WTC11 (cell line): ENCODE results near the gene MID1. TPM values are rescaled to one million over a fixed set of nuclear protein-coding genes. Genes with fewer than 3 reads are reported as not detected.

Source experiments
- ATAC-seq: fragments of 200-7000 bp; cut with Tn5 transposase; 2 replicates; pipeline ENCODE4 v1.10.0; 2021; ENCODE audit warnings: mild to moderate bottlenecking, moderate library complexity
- CTCF ChIA-PET: fragments of 300-600 bp; sonication (Branson Sonifier 250); formaldehyde crosslinking; loops from one replicate; lab custom pipeline; 2021; ENCODE audit warnings: antibody characterized with exemption; lab: Charles Lee
- POLR2A ChIA-PET: fragments of 350-600 bp; sonication (Branson Sonifier 250); formaldehyde crosslinking; loops from one replicate; lab custom pipeline; 2021; ENCODE audit warnings: antibody characterized with exemption; lab: Charles Lee
- DNase-seq: peaks from one replicate; pipeline ENCODE4 v3.0.0; 2021; ENCODE audit warnings: low spot score
- H3K27ac Mint-ChIP-seq: 2 replicates; pipeline ENCODE4 v1.8.0; 2021; ENCODE audit warnings: mixed read lengths
- H3K27me3 Mint-ChIP-seq: 2 replicates; pipeline ENCODE4 v1.8.0; 2021; ENCODE audit warnings: low read depth, mild to moderate bottlenecking, moderate library complexity, mixed read lengths
- H3K36me3 Mint-ChIP-seq: 2 replicates; pipeline ENCODE4 v1.8.0; 2021; ENCODE audit warnings: mixed read lengths
- H3K4me1 Mint-ChIP-seq: 2 replicates; pipeline ENCODE4 v1.8.0; 2022; ENCODE audit warnings: mixed read lengths
- H3K4me3 Mint-ChIP-seq: 2 replicates; pipeline ENCODE4 v1.8.0; 2021; ENCODE audit warnings: mild to moderate bottlenecking, moderate library complexity, mixed read lengths
- H3K9me3 Mint-ChIP-seq: 2 replicates; pipeline ENCODE4 v1.8.0; 2021; ENCODE audit warnings: mixed read lengths
- ATF1 ChIP-seq: sonication (generic); formaldehyde crosslinking; IDR thresholded peaks from 2 replicates; pipeline ENCODE4 v1.8.1; 2023; ENCODE audit warnings: mild to moderate bottlenecking, moderate library complexity, missing genetic modification reagents
- CREB1 ChIP-seq: sonication (generic); formaldehyde crosslinking; IDR thresholded peaks from 2 replicates; pipeline ENCODE4 v1.8.0; 2023; ENCODE audit warnings: mild to moderate bottlenecking, missing genetic modification reagents
- CREM ChIP-seq: sonication (generic); formaldehyde crosslinking; IDR thresholded peaks from 2 replicates; pipeline ENCODE4 v1.8.1; 2022; ENCODE audit warnings: mild to moderate bottlenecking, missing genetic modification reagents, moderate library complexity
- GRHL2 ChIP-seq: fragments of 250-450 bp; sonication (Bioruptor Pico); IDR thresholded peaks from 2 replicates; pipeline ENCODE4 v1.8.0; 2022; ENCODE audit warnings: mild to moderate bottlenecking, moderate library complexity; ENCODE audit not compliant: insufficient replicate concordance, severe bottlenecking
- GTF2I ChIP-seq: fragments of 250-450 bp; sonication (Bioruptor Pico); conservative IDR thresholded peaks from 2 replicates; pipeline ENCODE4 v1.4.0; 2021; ENCODE audit warnings: mild to moderate bottlenecking
- IRF2 ChIP-seq: sonication (generic); formaldehyde crosslinking; IDR thresholded peaks from 2 replicates; pipeline ENCODE4 v1.8.0; 2022; ENCODE audit warnings: low read depth, missing genetic modification reagents, borderline replicate concordance
- MYBL2 ChIP-seq: sonication (generic); formaldehyde crosslinking; IDR thresholded peaks from 2 replicates; pipeline ENCODE4 v1.8.1; 2023; ENCODE audit warnings: mild to moderate bottlenecking, moderate library complexity, missing genetic modification reagents
- NFE2L1 ChIP-seq: sonication (generic); formaldehyde crosslinking; IDR thresholded peaks from 2 replicates; pipeline ENCODE4 v1.8.1; 2023; ENCODE audit warnings: missing genetic modification reagents
- PRRX2 ChIP-seq: fragments of 250-450 bp; sonication (Bioruptor Pico); IDR thresholded peaks from 2 replicates; pipeline ENCODE4 v1.8.0; 2021; ENCODE audit warnings: mild to moderate bottlenecking
- ZNF396 ChIP-seq: fragments of 250-450 bp; sonication (Bioruptor Pico); IDR thresholded peaks from 2 replicates; pipeline ENCODE4 v1.8.0; 2021; ENCODE audit warnings: mild to moderate bottlenecking, moderate library complexity, borderline replicate concordance
- ZNF416 ChIP-seq: fragments of 250-450 bp; sonication (Bioruptor Pico); IDR thresholded peaks from 2 replicates; pipeline ENCODE4 v1.9.0; 2021; ENCODE audit warnings: mild to moderate bottlenecking, inconsistent platforms
- total RNA-seq: library from RNA; stranded (reverse); gene quantifications from 3 replicates; pipeline ENCODE4 v1.2.3, GENCODE V29; 2021
- TF ChIP-seq, protein P1 (sequence below): sonication (generic); formaldehyde crosslinking; IDR thresholded peaks from 2 replicates; pipeline ENCODE4 v1.8.0; 2022; ENCODE audit warnings: mild to moderate bottlenecking, missing genetic modification reagents
- TF ChIP-seq, protein P2 (sequence below): sonication (generic); formaldehyde crosslinking; conservative IDR thresholded peaks from 2 replicates; pipeline ENCODE4 v1.8.1; 2022; ENCODE audit warnings: mild to moderate bottlenecking, missing genetic modification reagents
- TF ChIP-seq, protein P3 (sequence below): sonication (generic); formaldehyde crosslinking; IDR thresholded peaks from 2 replicates; pipeline ENCODE4 v1.8.0; 2022; ENCODE audit warnings: mild to moderate bottlenecking, missing genetic modification reagents
- TF ChIP-seq, protein P4 (sequence below): fragments of 250-450 bp; sonication (Bioruptor Pico); IDR thresholded peaks from 2 replicates; pipeline ENCODE4 v1.8.0; 2021; ENCODE audit warnings: mild to moderate bottlenecking
- TF ChIP-seq, protein P5 (sequence below): sonication (generic); formaldehyde crosslinking; IDR thresholded peaks from 2 replicates; pipeline ENCODE4 v1.8.0; 2023; ENCODE audit warnings: missing genetic modification reagents, mild to moderate bottlenecking, borderline replicate concordance
- TF ChIP-seq, protein P6 (sequence below): fragments of 200-600 bp; IDR thresholded peaks from 2 replicates; pipeline ENCODE4 v1.8.0; 2022; ENCODE audit warnings: antibody characterized with exemption
- TF ChIP-seq, protein P7 (sequence below): sonication (generic); formaldehyde crosslinking; IDR thresholded peaks from 2 replicates; pipeline ENCODE4 v1.8.0; 2022; ENCODE audit warnings: mild to moderate bottlenecking, missing genetic modification reagents

The MID1 gene
- total RNA-seq, 1 experiment from 2014 or later: 52.2 TPM

DNA sequence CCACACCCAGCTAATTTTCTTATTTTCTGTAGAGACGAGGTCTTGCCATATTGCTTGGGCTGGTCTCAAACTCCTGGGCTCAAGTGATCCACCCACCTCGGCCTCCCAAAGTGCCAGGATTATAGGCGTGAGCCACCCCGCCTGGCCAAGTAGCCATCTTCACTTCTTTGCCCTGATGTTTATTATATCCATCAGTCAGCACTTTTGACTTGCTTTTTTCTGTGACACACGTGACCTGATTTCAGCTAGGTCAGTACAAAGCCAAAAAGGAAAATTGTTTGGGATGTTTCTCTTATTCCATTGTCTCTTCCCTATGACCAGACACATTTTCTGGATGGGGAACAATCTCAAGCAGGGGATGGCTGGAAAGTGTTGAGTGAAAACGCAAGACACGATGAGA is 45.3 kb upstream of the MID1 start:
- Mint-ChIP-seq H3K27ac (no peak overlapping the region), H3K4me3 (no peak overlapping the region), H3K4me1 (peaks cover 17% of the 10 kb centered on the region), H3K9me3 (no peaks in the 10 kb centered on the region), H3K36me3 (no peaks in the 10 kb centered on the region), H3K27me3 (no peaks in the 10 kb centered on the region)
- POLR2A ChIA-PET: no interaction called here
- ATAC-seq: no peak
- no peak for DNase-seq
- TF ChIP-seq CREB1: no peak
- TF ChIP-seq CREM: no peak
- TF ChIP-seq, protein P1, sequence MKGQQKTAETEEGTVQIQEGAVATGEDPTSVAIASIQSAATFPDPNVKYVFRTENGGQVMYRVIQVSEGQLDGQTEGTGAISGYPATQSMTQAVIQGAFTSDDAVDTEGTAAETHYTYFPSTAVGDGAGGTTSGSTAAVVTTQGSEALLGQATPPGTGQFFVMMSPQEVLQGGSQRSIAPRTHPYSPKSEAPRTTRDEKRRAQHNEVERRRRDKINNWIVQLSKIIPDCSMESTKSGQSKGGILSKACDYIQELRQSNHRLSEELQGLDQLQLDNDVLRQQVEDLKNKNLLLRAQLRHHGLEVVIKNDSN (CRISPR knock-in tag): no peak
- TF ChIP-seq GTF2I: no peak
- CTCF ChIA-PET: no interaction called here

DNA sequence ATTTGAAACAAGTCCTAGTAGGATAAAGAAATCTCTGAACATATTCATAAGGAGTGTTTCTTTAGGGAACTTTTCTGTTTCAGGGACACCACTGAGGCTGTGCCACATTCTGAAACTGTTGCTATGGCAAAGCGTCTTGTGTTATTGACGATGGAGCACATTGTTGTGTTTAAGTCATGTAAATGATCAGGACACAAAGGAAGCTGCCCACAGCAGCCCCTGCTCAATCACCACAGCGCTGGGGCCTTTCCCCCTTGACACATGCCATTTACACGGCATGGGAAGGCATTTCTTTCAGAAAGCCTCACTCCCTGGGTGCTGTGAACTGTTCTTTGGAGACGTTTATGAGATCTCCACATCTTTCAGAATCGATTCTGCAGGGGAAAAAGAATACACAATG is 39.8 kb upstream of the MID1 start:
- ChIA-PET POLR2A (no interaction called here), CTCF (no interaction called here)
- ATAC-seq (peak; percentile 97), DNase-seq (peak; percentile 25)
- Mint-ChIP-seq H3K36me3 (no peaks in the 10 kb centered on the region), H3K4me3 (no peak overlapping the region), H3K27me3 (no peaks in the 10 kb centered on the region), H3K9me3 (peaks cover 4% of the 10 kb centered on the region; the same call in 1 of the 2 replicates), H3K4me1 (peaks cover 22% of the 10 kb centered on the region), H3K27ac (no peak overlapping the region)
- TF ChIP-seq ZNF416 (CRISPR knock-in tag): no peak
- TF ChIP-seq, protein P2, sequence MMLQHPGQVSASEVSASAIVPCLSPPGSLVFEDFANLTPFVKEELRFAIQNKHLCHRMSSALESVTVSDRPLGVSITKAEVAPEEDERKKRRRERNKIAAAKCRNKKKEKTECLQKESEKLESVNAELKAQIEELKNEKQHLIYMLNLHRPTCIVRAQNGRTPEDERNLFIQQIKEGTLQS: no peak
- TF ChIP-seq, protein P3, sequence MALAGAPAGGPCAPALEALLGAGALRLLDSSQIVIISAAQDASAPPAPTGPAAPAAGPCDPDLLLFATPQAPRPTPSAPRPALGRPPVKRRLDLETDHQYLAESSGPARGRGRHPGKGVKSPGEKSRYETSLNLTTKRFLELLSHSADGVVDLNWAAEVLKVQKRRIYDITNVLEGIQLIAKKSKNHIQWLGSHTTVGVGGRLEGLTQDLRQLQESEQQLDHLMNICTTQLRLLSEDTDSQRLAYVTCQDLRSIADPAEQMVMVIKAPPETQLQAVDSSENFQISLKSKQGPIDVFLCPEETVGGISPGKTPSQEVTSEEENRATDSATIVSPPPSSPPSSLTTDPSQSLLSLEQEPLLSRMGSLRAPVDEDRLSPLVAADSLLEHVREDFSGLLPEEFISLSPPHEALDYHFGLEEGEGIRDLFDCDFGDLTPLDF: no peak
- no peak for TF ChIP-seq PRRX2

DNA sequence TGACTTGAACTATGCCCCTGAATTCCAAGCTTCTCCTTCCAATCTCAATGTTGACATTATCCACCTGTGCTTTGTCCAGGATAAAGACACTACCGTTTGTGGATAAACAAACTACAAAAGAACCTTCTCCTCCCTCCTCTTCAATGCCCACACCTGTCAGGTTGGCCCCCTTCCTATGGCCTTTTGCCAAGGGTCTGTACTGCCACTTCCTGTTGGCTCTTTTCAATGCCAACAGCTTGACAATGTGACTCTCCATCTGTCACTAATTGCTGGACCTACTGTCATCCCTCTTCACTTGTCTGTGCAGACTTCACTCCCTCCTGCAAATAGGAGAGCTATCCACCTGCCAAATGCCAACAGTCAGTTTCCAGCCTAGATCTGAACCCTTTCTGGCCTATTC is 35.8 kb upstream of the MID1 start:
- peaks cover 22% of the 10 kb centered on the region for H3K4me1 Mint-ChIP-seq
- POLR2A ChIA-PET: no interaction called here
- no peak for ATAC-seq
- CTCF ChIA-PET: no interaction called here
- no peaks in the 10 kb centered on the region for H3K36me3 Mint-ChIP-seq
- H3K27me3 Mint-ChIP-seq: peaks cover 2% of the 10 kb centered on the region; the same call in 1 of the 2 replicates
- no peak overlapping the region for H3K4me3 Mint-ChIP-seq
- no peak for DNase-seq
- TF ChIP-seq, protein P4, sequence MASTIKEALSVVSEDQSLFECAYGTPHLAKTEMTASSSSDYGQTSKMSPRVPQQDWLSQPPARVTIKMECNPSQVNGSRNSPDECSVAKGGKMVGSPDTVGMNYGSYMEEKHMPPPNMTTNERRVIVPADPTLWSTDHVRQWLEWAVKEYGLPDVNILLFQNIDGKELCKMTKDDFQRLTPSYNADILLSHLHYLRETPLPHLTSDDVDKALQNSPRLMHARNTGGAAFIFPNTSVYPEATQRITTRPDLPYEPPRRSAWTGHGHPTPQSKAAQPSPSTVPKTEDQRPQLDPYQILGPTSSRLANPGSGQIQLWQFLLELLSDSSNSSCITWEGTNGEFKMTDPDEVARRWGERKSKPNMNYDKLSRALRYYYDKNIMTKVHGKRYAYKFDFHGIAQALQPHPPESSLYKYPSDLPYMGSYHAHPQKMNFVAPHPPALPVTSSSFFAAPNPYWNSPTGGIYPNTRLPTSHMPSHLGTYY (CRISPR knock-in tag): no peak
- no peak for TF ChIP-seq IRF2 (CRISPR knock-in tag)
- TF ChIP-seq, protein P5, sequence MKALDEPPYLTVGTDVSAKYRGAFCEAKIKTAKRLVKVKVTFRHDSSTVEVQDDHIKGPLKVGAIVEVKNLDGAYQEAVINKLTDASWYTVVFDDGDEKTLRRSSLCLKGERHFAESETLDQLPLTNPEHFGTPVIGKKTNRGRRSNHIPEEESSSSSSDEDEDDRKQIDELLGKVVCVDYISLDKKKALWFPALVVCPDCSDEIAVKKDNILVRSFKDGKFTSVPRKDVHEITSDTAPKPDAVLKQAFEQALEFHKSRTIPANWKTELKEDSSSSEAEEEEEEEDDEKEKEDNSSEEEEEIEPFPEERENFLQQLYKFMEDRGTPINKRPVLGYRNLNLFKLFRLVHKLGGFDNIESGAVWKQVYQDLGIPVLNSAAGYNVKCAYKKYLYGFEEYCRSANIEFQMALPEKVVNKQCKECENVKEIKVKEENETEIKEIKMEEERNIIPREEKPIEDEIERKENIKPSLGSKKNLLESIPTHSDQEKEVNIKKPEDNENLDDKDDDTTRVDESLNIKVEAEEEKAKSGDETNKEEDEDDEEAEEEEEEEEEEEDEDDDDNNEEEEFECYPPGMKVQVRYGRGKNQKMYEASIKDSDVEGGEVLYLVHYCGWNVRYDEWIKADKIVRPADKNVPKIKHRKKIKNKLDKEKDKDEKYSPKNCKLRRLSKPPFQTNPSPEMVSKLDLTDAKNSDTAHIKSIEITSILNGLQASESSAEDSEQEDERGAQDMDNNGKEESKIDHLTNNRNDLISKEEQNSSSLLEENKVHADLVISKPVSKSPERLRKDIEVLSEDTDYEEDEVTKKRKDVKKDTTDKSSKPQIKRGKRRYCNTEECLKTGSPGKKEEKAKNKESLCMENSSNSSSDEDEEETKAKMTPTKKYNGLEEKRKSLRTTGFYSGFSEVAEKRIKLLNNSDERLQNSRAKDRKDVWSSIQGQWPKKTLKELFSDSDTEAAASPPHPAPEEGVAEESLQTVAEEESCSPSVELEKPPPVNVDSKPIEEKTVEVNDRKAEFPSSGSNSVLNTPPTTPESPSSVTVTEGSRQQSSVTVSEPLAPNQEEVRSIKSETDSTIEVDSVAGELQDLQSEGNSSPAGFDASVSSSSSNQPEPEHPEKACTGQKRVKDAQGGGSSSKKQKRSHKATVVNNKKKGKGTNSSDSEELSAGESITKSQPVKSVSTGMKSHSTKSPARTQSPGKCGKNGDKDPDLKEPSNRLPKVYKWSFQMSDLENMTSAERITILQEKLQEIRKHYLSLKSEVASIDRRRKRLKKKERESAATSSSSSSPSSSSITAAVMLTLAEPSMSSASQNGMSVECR (CRISPR knock-in tag): no peak
- no peak for TF ChIP-seq ATF1 (CRISPR knock-in tag)
- no peak for TF ChIP-seq NFE2L1 (CRISPR knock-in tag)
- TF ChIP-seq MYBL2: no peak
- no peak for TF ChIP-seq ZNF396 (CRISPR knock-in tag)
- TF ChIP-seq, protein P6, sequence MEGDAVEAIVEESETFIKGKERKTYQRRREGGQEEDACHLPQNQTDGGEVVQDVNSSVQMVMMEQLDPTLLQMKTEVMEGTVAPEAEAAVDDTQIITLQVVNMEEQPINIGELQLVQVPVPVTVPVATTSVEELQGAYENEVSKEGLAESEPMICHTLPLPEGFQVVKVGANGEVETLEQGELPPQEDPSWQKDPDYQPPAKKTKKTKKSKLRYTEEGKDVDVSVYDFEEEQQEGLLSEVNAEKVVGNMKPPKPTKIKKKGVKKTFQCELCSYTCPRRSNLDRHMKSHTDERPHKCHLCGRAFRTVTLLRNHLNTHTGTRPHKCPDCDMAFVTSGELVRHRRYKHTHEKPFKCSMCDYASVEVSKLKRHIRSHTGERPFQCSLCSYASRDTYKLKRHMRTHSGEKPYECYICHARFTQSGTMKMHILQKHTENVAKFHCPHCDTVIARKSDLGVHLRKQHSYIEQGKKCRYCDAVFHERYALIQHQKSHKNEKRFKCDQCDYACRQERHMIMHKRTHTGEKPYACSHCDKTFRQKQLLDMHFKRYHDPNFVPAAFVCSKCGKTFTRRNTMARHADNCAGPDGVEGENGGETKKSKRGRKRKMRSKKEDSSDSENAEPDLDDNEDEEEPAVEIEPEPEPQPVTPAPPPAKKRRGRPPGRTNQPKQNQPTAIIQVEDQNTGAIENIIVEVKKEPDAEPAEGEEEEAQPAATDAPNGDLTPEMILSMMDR: no peak
- no peak for TF ChIP-seq GRHL2 (CRISPR knock-in tag)
- TF ChIP-seq, protein P2: no peak
- TF ChIP-seq, protein P7, sequence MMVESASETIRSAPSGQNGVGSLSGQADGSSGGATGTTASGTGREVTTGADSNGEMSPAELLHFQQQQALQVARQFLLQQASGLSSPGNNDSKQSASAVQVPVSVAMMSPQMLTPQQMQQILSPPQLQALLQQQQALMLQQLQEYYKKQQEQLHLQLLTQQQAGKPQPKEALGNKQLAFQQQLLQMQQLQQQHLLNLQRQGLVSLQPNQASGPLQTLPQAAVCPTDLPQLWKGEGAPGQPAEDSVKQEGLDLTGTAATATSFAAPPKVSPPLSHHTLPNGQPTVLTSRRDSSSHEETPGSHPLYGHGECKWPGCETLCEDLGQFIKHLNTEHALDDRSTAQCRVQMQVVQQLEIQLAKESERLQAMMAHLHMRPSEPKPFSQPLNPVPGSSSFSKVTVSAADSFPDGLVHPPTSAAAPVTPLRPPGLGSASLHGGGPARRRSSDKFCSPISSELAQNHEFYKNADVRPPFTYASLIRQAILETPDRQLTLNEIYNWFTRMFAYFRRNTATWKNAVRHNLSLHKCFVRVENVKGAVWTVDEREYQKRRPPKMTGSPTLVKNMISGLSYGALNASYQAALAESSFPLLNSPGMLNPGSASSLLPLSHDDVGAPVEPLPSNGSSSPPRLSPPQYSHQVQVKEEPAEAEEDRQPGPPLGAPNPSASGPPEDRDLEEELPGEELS (CRISPR knock-in tag): no peak
- peaks cover 4% of the 10 kb centered on the region; the same call in 1 of the 2 replicates for H3K9me3 Mint-ChIP-seq
- no peak overlapping the region for H3K27ac Mint-ChIP-seq
